ENCODE data around the gene GRK6.

The GRK6 gene

GRCh38 chr5:177439518-177440053, 13.1 kb downstream of the GRK6 start:
- in situ Hi-C loops (cut with MboI; ENCODE audit: low sequenced_read_pairs) = no loop called here

- in situ Hi-C loops (cut with MboI; ENCODE audit: low sequenced_read_pairs) = no loop called here
These were observed 13.9 kb downstream of the GRK6 start for GRCh38 chr5:177440211-177440989.

- in situ Hi-C loops (cut with MboI; ENCODE audit: low sequenced_read_pairs) = no loop called here
These were observed 14.7 kb downstream of the GRK6 start for GRCh38 chr5:177440990-177441780.

- in situ Hi-C loops (cut with MboI; ENCODE audit: low sequenced_read_pairs) = no loop called here
These were observed 15.8 kb downstream of the GRK6 start for GRCh38 chr5:177442066-177442826.

GRCh38 chr5:177443144-177443983, 16.9 kb downstream of the GRK6 start:
- in situ Hi-C loops (cut with MboI; ENCODE audit: low sequenced_read_pairs) = no loop called here

GRCh38 chr5:177444106-177445051, 17.9 kb downstream of the GRK6 start:
- in situ Hi-C loops (cut with MboI; ENCODE audit: low sequenced_read_pairs) = no loop called here

- in situ Hi-C loops (cut with MboI; ENCODE audit: low sequenced_read_pairs) = no loop called here
These were observed 18.8 kb downstream of the GRK6 start for GRCh38 chr5:177445052-177445916.

- in situ Hi-C loops (cut with MboI; ENCODE audit: low sequenced_read_pairs) = no loop called here
These were observed 19.4 kb downstream of the GRK6 start for GRCh38 chr5:177445917-177446199.

GRCh38 chr5:177446200-177447065, 20.0 kb downstream of the GRK6 start, which contains the start of gene PRR7:
TSS of gene PRR7 (plus strand) at chr5:177446814. CDS start at chr5:177455068, 8,254 bp downstream.
- in situ Hi-C loops (cut with MboI; ENCODE audit: low sequenced_read_pairs) = no loop called here

- in situ Hi-C loops (cut with MboI; ENCODE audit: low sequenced_read_pairs) = no loop called here
These were observed 20.7 kb downstream of the GRK6 start for GRCh38 chr5:177447066-177447610.

GRCh38 chr5:177447611-177448243, 21.3 kb downstream of the GRK6 start:
- in situ Hi-C loops (cut with MboI; ENCODE audit: low sequenced_read_pairs) = no loop called here

GRCh38 chr5:177448244-177448950, 21.9 kb downstream of the GRK6 start:
- in situ Hi-C loops (cut with MboI; ENCODE audit: low sequenced_read_pairs) = no loop called here

GRCh38 chr5:177449140-177450061, 22.9 kb downstream of the GRK6 start:
- in situ Hi-C loops (cut with MboI; ENCODE audit: low sequenced_read_pairs) = no loop called here

- in situ Hi-C loops (cut with MboI; ENCODE audit: low sequenced_read_pairs) = no loop called here
These were observed 24.4 kb downstream of the GRK6 start for GRCh38 chr5:177450667-177451424.
